ENCODE data around the gene NPTN. TPM values are rescaled to one million over a fixed set of nuclear protein-coding genes. Genes with fewer than 3 reads are reported as not detected.

Gene NPTN
- total RNA-seq, 1 experiment from 2014 or later, result 151 TPM

GRCh38 chr15:73583544-73583943 lies 49.6 kb downstream of the NPTN start:
- no peaks in the 10 kb centered on the region for H3K4me1 ChIP-seq (ENCODE audit: control insufficient read depth, insufficient read depth, low read length)
- ChIA-PET POLR2A (no interaction called here), CTCF (no interaction called here)
- TF ChIP-seq REST (IDR thresholded peaks at IDR 0.05; ENCODE audit: insufficient read depth in 1 of 2, low read depth in 2 of 2, low read length in 1 of 2) (no peak), SIN3A (IDR thresholded peaks at IDR 0.05; ENCODE audit: borderline replicate concordance, insufficient read depth, low read depth, low read length) (no peak), POLR2AphosphoS5 (IDR thresholded peaks at IDR 0.05; ENCODE audit: low read depth, low read length) (no peak), TCF7L2 (IDR thresholded peaks at IDR 0.05; ENCODE audit: low read depth, low read length) (no peak), CTCF (IDR thresholded peaks at IDR 0.05) (no peak)
- intact Hi-C loops (cut with micrococcal nuclease; ENCODE audit: unreplicated experiment) (no loop called here), in situ Hi-C loops (cut with HindIII; ENCODE audit: low pct_unique_long_range_greater_than_20kb, low sequenced_read_pairs) (no loop called here)
- no peaks in the 10 kb centered on the region for H3K27me3 ChIP-seq (ENCODE audit: control insufficient read depth, insufficient read depth, low read length)
- ATAC-seq (no peak), DNase-seq (ENCODE audit: low read depth, low spot score) (no peak)
- no TSS peak for BruUV-seq (replicated peaks)
- H3K36me3 ChIP-seq (ENCODE audit: control insufficient read depth, insufficient read depth, low read length), result no peaks in the 10 kb centered on the region; the same call in 1 of the 2 replicates
- no peaks in the 10 kb centered on the region for H3K9me3 ChIP-seq (ENCODE audit: control insufficient read depth, insufficient read depth, low read depth, low read length)
- H3K27ac ChIP-seq (ENCODE audit: low read length), result no peak overlapping the region
- no peak overlapping the region for H3K4me3 ChIP-seq (ENCODE audit: low read depth in 2 of 2, low read length in 2 of 2)

GRCh38 chr15:73582851-73583379 lies 50.3 kb downstream of the NPTN start:
- ChIA-PET POLR2A (no interaction called here), CTCF (no interaction called here)
- no peak for TF ChIP-seq SIN3A (IDR thresholded peaks at IDR 0.05; ENCODE audit: borderline replicate concordance, insufficient read depth, low read depth, low read length)
- no peak for TF ChIP-seq POLR2AphosphoS5 (IDR thresholded peaks at IDR 0.05; ENCODE audit: low read depth, low read length)
- no peak for TF ChIP-seq REST (IDR thresholded peaks at IDR 0.05; ENCODE audit: insufficient read depth in 1 of 2, low read depth in 2 of 2, low read length in 1 of 2)
- TF ChIP-seq TCF7L2 (IDR thresholded peaks at IDR 0.05; ENCODE audit: low read depth, low read length), result no peak
- TF ChIP-seq CTCF (IDR thresholded peaks at IDR 0.05), result no peak
- BruUV-seq (replicated peaks), result no TSS peak
- Histone ChIP-seq H3K4me1 (ENCODE audit: control insufficient read depth, insufficient read depth, low read length) (no peaks in the 10 kb centered on the region), H3K36me3 (ENCODE audit: control insufficient read depth, insufficient read depth, low read length) (no peaks in the 10 kb centered on the region; the same call in 1 of the 2 replicates), H3K27me3 (ENCODE audit: control insufficient read depth, insufficient read depth, low read length) (no peaks in the 10 kb centered on the region), H3K27ac (ENCODE audit: low read length) (no peak overlapping the region), H3K4me3 (ENCODE audit: low read depth in 2 of 2, low read length in 2 of 2) (no peak overlapping the region), H3K9me3 (ENCODE audit: control insufficient read depth, insufficient read depth, low read depth, low read length) (no peaks in the 10 kb centered on the region)
- intact Hi-C loops (cut with micrococcal nuclease; ENCODE audit: unreplicated experiment) (no loop called here), in situ Hi-C loops (cut with HindIII; ENCODE audit: low pct_unique_long_range_greater_than_20kb, low sequenced_read_pairs) (no loop called here)
- ATAC-seq, result no peak
- no peak for DNase-seq (ENCODE audit: low read depth, low spot score)
